ENCODE measurements around the gene LRRTM2. TPM values are rescaled to one million over a fixed set of nuclear protein-coding genes. Genes with fewer than 3 reads are reported as not detected.
A peak's percentile ranks its signal among the peaks of the same experiment; 100 is the strongest.
"Not testable (repeated sequence)": the region's sequence is repeated elsewhere in the genome, so short reads cannot be mapped to it uniquely, and the experiment has no call there.

Gene LRRTM2
- total and polyA plus RNA-seq, 2 donors, result 0.23 to 0.57 TPM

DNA sequence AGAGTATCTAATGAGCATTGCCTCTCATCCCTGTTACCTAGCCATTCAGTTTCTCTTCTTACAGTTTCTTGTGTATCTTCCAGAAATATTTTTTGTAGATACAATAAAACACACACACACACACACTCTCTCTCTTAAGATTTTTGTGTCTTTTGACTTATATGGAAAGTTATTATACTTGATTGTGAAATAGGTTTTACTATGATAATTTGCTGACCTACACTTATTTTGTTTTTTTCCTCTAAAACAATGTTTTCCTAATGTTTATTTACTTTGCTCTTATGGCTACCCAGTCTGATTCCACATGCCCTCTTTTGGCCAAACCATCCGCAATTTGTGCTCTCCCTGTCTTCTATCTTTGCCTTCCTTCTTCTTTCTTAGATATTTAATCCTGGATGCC lies 25.3 kb downstream of the LRRTM2 start:
- Histone ChIP-seq H3K4me1 (ENCODE audit: control insufficient read depth in 2 of 2, insufficient read depth in 2 of 2, low read length in 2 of 2) (peaks cover 0 to 2% of the 10 kb centered on the region in 2 donors), H3K27me3 (ENCODE audit: control insufficient read depth in 2 of 2, insufficient read depth in 1 of 2, low read length in 1 of 2) (no peaks in the 10 kb centered on the region), H3K4me3 (ENCODE audit: low read length in 2 of 2) (no peak overlapping the region), H3K36me3 (ENCODE audit: control insufficient read depth in 2 of 2, insufficient read depth in 2 of 2, low read length in 1 of 2) (no peaks in the 10 kb centered on the region), H3K27ac (ENCODE audit: low read depth in 1 of 2, low read length in 1 of 2) (no peak overlapping the region), H3K9me3 (ENCODE audit: control insufficient read depth in 2 of 2, insufficient read depth in 1 of 2, low read length in 1 of 2) (no peaks in the 10 kb centered on the region)
- no peak for DNase-seq (ENCODE audit: low read depth in 6 of 9, low spot score in 9 of 9)
- 98% methylated on average over 1 of the region's 1 CpG for WGBS

DNA sequence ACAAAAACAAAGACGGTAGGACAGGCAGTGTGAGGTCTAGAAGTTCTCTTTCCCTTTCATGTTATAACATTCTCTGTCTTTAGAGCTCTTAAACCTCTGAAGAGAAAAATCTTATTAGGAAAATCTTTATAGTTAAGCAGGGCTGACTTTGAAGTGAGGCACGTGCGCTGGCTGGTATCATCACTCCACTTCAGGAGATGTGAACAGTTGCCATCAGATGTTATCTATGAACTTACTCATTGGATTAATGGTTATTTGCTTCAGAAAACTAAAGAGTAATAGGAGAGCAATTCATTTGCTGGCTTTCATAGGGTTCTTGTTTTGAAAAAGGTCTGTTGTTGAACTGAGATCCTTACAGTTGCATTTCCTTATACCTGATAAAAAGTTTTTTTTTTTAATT lies 25.7 kb downstream of the LRRTM2 start:
- Histone ChIP-seq H3K36me3 (ENCODE audit: control insufficient read depth in 2 of 2, insufficient read depth in 2 of 2, low read length in 1 of 2) (no peaks in the 10 kb centered on the region), H3K4me3 (ENCODE audit: low read length in 2 of 2) (no peak overlapping the region), H3K4me1 (ENCODE audit: control insufficient read depth in 2 of 2, insufficient read depth in 2 of 2, low read length in 2 of 2) (peaks cover 0 to 2% of the 10 kb centered on the region in 2 donors), H3K27me3 (ENCODE audit: control insufficient read depth in 2 of 2, insufficient read depth in 1 of 2, low read length in 1 of 2) (no peaks in the 10 kb centered on the region), H3K27ac (ENCODE audit: low read depth in 1 of 2, low read length in 1 of 2) (no peak overlapping the region), H3K9me3 (ENCODE audit: control insufficient read depth in 2 of 2, insufficient read depth in 1 of 2, low read length in 1 of 2) (no peaks in the 10 kb centered on the region)
- WGBS, result 73% methylated on average over 3 of the region's 3 CpGs
- no peak for DNase-seq (ENCODE audit: low read depth in 6 of 9, low spot score in 9 of 9)

DNA sequence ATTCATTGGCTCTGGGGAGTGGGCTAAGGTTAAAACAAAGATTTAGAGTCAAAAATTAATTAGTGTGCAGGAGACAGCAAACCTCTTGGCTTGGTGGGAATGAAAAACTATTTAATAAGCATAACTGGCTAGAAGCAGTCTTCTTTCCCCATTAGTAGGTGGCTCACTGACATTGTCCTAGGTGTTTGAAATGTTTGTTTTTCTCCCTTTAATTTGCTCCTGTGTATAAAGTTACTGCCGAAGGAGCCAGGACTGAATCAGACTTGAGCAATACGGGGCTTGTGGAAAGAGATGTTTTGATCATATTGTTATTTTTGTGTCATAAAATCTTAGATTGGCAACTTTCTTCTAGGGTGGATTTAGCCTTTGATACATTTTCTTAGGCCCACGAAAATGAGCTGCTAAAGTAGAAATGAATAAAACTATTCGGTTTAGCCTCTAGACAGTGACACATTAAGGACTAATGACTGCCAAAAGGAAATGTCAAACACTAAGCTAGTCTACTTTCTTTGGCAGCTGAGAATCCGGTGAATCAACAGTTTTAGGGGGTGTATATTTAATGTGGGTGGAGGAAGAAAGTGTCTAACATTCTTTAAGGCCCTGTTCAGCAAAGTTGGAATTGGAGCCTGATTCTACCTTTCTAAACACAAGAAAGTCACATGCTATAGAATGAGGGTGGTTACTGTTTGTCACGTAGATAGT lies 30.2 kb downstream of the LRRTM2 start:
- no peak for DNase-seq (ENCODE audit: low read depth in 6 of 9, low spot score in 9 of 9)
- H3K27me3 ChIP-seq (ENCODE audit: control insufficient read depth in 2 of 2, insufficient read depth in 1 of 2, low read length in 1 of 2), result no peaks in the 10 kb centered on the region
- no peak overlapping the region for H3K4me3 ChIP-seq (ENCODE audit: low read length in 2 of 2)
- no peak overlapping the region for H3K27ac ChIP-seq (ENCODE audit: low read depth in 1 of 2, low read length in 1 of 2)
- H3K9me3 ChIP-seq (ENCODE audit: control insufficient read depth in 2 of 2, insufficient read depth in 1 of 2, low read length in 1 of 2), result no peaks in the 10 kb centered on the region
- no peaks in the 10 kb centered on the region for H3K36me3 ChIP-seq (ENCODE audit: control insufficient read depth in 2 of 2, insufficient read depth in 2 of 2, low read length in 1 of 2)
- WGBS, result 88% methylated on average over 6 of the region's 6 CpGs
- peaks cover 0 to 2% of the 10 kb centered on the region in 2 donors for H3K4me1 ChIP-seq (ENCODE audit: control insufficient read depth in 2 of 2, insufficient read depth in 2 of 2, low read length in 2 of 2)

DNA sequence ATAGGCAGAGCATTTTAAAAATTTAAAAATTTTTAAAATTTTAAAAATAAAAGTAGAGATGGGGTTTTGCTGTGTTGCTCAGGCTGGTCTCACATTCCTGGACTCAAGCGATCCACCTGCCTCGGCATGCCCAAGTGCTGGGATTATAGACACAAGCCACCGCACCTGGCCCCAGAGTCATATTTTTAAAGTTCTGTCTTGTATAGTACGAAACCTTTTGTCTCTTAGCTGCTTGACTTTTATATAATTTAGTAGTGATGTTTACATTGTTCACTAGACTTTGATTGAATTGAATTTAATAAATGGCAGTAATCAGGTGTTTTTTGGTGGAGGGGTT lies 31.0 kb downstream of the LRRTM2 start:
- Histone ChIP-seq H3K4me3 (ENCODE audit: low read length in 2 of 2) (no peak overlapping the region), H3K27me3 (ENCODE audit: control insufficient read depth in 2 of 2, insufficient read depth in 1 of 2, low read length in 1 of 2) (no peaks in the 10 kb centered on the region), H3K27ac (ENCODE audit: low read depth in 1 of 2, low read length in 1 of 2) (no peak overlapping the region), H3K9me3 (ENCODE audit: control insufficient read depth in 2 of 2, insufficient read depth in 1 of 2, low read length in 1 of 2) (no peaks in the 10 kb centered on the region), H3K36me3 (ENCODE audit: control insufficient read depth in 2 of 2, insufficient read depth in 2 of 2, low read length in 1 of 2) (no peaks in the 10 kb centered on the region), H3K4me1 (ENCODE audit: control insufficient read depth in 2 of 2, insufficient read depth in 2 of 2, low read length in 2 of 2) (no peaks in the 10 kb centered on the region)
- 93% methylated on average over 4 of the region's 4 CpGs for WGBS
- DNase-seq (ENCODE audit: low read depth in 6 of 9, low spot score in 9 of 9), result no peak

DNA sequence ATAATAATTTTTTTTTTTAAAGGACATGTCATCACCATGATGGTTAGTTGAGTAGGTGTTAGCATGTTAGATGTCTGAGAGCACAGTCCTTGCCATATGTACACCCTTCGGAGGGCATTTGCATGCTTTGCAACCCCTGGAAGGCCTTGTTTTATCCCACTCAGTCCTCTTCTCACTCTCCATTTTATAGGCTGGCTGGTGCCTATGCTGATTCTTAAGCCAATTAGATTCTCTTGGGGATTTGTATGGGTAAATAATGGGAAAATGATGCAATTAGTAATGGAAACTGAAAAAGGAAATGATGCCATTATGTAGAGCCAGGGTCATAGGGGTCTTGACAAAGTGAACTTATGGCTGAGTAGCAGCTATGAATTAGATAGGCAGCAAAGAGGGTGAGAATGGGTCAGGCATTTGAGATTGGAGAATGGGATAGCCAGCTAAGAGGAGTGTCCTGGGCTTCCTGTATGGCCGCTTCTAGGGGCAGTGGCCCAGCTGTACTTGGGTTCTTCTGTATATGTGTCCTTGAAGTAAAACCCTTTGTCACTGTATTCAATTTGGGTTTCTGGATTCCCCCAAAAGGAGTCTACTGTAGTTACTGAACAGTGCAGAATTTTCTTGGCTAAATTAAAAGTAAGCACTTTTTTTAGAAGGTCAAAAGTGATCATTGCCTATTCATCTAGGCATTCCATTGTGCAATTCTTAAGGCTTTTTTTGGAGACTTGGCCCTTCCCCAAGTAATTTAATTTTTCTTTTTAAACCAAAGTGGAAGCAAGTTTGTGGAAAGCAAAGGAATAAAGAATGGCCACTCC lies 31.6 kb downstream of the LRRTM2 start:
- 100% methylated on average over 2 of the region's 2 CpGs for WGBS
- DNase-seq (ENCODE audit: low read depth in 6 of 9, low spot score in 9 of 9), result no peak
- no peaks in the 10 kb centered on the region for H3K36me3 ChIP-seq (ENCODE audit: control insufficient read depth in 2 of 2, insufficient read depth in 2 of 2, low read length in 1 of 2)
- no peak overlapping the region for H3K4me3 ChIP-seq (ENCODE audit: low read length in 2 of 2)
- H3K27me3 ChIP-seq (ENCODE audit: control insufficient read depth in 2 of 2, insufficient read depth in 1 of 2, low read length in 1 of 2), result no peaks in the 10 kb centered on the region
- no peaks in the 10 kb centered on the region for H3K4me1 ChIP-seq (ENCODE audit: control insufficient read depth in 2 of 2, insufficient read depth in 2 of 2, low read length in 2 of 2)
- H3K27ac ChIP-seq (ENCODE audit: low read depth in 1 of 2, low read length in 1 of 2), result peak overlapping the region in 1 of 2 donors; percentile 52
- no peaks in the 10 kb centered on the region for H3K9me3 ChIP-seq (ENCODE audit: control insufficient read depth in 2 of 2, insufficient read depth in 1 of 2, low read length in 1 of 2)

DNA sequence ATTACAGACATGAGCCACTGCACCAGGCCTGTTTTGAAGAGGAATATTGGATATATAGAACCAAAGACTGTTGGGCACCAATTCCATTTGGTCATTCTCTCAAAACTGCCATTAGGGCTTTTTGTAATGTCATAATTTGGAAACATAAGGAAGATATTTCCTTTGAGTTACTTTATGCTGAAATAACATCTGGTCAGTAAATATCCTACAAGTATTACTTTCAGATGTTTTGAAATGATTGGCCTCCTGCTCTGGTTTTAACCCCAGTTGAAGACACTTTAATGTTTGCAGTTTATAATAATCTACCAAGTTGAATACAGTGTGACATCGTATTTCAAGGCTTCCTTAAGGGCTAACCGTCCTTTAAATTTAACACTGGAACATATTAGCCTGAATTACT lies 33.6 kb downstream of the LRRTM2 start:
- no peaks in the 10 kb centered on the region for H3K9me3 ChIP-seq (ENCODE audit: control insufficient read depth in 2 of 2, insufficient read depth in 1 of 2, low read length in 1 of 2)

DNA sequence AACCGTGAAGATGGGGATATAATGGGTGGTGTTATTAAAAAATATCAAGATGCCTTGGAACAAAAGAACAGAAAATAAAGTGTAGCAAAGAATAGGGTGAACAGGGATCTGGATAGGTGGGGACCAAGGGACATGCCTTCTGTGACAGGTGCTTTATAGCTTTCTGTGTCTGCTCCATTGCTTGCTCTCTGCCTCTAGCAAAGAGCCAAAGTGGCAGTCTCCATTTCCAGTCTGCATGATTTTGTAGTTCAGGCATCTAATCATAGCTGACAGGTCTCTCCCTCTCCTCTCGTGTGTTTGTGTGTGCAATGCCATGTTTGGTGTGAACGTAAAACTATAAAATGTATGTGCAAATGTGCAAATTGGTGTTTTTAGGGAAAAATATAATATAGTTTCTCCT lies 35.0 kb downstream of the LRRTM2 start:
- 93% methylated on average over 3 of the region's 3 CpGs for WGBS

More for the DNA sequence above, 33.6 kb downstream of the LRRTM2 start:
- Histone ChIP-seq H3K4me1 (ENCODE audit: control insufficient read depth in 2 of 2, insufficient read depth in 2 of 2, low read length in 2 of 2) (no peaks in the 10 kb centered on the region), H3K4me3 (ENCODE audit: low read length in 2 of 2) (no peak overlapping the region), H3K27me3 (ENCODE audit: control insufficient read depth in 2 of 2, insufficient read depth in 1 of 2, low read length in 1 of 2) (no peaks in the 10 kb centered on the region), H3K36me3 (ENCODE audit: control insufficient read depth in 2 of 2, insufficient read depth in 2 of 2, low read length in 1 of 2) (no peaks in the 10 kb centered on the region), H3K27ac (ENCODE audit: low read depth in 1 of 2, low read length in 1 of 2) (no peak overlapping the region)
- DNase-seq (ENCODE audit: low read depth in 6 of 9, low spot score in 9 of 9), result no peak
- 96% methylated on average over 2 of the region's 2 CpGs for WGBS

DNA sequence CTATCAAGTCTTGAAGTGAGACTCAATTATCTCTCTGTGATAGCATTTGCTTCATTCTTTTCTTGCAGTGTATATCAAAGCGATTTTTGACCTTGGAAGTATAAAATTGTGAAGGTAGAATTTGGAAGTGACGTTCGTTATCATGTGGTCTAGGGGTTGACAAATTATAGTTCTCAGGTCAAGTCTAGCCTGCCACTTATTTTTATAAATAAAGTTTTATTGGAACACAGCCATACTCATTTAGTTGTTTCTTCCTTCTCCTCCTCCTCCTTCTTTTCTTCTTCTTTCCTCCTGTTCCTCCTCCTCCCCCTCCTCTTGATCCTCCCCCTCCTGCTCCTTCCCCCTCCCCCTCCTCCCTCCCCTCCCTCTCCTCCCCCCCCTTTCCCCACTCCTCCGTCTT lies 38.0 kb downstream of the LRRTM2 start:
- no peak for DNase-seq (ENCODE audit: low read depth in 6 of 9, low spot score in 9 of 9)
- H3K27ac ChIP-seq (ENCODE audit: low read depth in 1 of 2, low read length in 1 of 2), result no peak overlapping the region
- H3K4me3 ChIP-seq (ENCODE audit: low read length in 2 of 2), result no peak overlapping the region
- no peaks in the 10 kb centered on the region for H3K9me3 ChIP-seq (ENCODE audit: control insufficient read depth in 2 of 2, insufficient read depth in 1 of 2, low read length in 1 of 2)
- H3K4me1 ChIP-seq (ENCODE audit: control insufficient read depth in 2 of 2, insufficient read depth in 2 of 2, low read length in 2 of 2), result no peaks in the 10 kb centered on the region
- no peaks in the 10 kb centered on the region for H3K27me3 ChIP-seq (ENCODE audit: control insufficient read depth in 2 of 2, insufficient read depth in 1 of 2, low read length in 1 of 2)
- no peaks in the 10 kb centered on the region for H3K36me3 ChIP-seq (ENCODE audit: control insufficient read depth in 2 of 2, insufficient read depth in 2 of 2, low read length in 1 of 2)
- WGBS, result 98% methylated on average over 4 of the region's 4 CpGs

More for the DNA sequence above, 35.0 kb downstream of the LRRTM2 start:
- Histone ChIP-seq H3K27me3 (ENCODE audit: control insufficient read depth in 2 of 2, insufficient read depth in 1 of 2, low read length in 1 of 2) (no peaks in the 10 kb centered on the region), H3K27ac (ENCODE audit: low read depth in 1 of 2, low read length in 1 of 2) (no peak overlapping the region), H3K4me1 (ENCODE audit: control insufficient read depth in 2 of 2, insufficient read depth in 2 of 2, low read length in 2 of 2) (no peaks in the 10 kb centered on the region), H3K36me3 (ENCODE audit: control insufficient read depth in 2 of 2, insufficient read depth in 2 of 2, low read length in 1 of 2) (no peaks in the 10 kb centered on the region), H3K9me3 (ENCODE audit: control insufficient read depth in 2 of 2, insufficient read depth in 1 of 2, low read length in 1 of 2) (no peaks in the 10 kb centered on the region), H3K4me3 (ENCODE audit: low read length in 2 of 2) (no peak overlapping the region)
- DNase-seq (ENCODE audit: low read depth in 6 of 9, low spot score in 9 of 9), result no peak

DNA sequence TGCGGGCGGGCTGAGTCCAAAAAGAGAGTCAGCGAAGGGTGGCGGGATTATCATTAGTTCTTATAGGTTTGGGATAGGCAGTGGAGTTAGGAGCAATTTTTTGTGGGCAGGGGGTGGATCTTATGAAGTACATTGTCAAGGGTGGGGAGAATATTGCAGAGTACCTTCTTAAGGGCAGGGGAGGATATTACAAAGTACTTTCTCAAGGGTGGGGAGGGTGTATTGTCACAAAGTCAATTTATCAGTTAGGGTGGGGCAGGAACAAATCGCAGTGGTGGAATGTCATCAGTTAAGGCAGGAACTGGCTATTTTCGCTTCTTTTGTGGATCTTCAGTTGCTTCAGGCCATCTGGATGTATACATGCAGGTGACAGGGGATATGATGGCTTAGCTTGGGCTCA lies 40.3 kb downstream of the LRRTM2 start:
- 96% methylated on average over 6 of the region's 6 CpGs for WGBS
- not testable (repeated sequence) for H3K36me3 ChIP-seq (ENCODE audit: control insufficient read depth in 2 of 2, insufficient read depth in 2 of 2, low read length in 1 of 2); H3K9me3 ChIP-seq (ENCODE audit: control insufficient read depth in 2 of 2, insufficient read depth in 1 of 2, low read length in 1 of 2); H3K27me3 ChIP-seq (ENCODE audit: control insufficient read depth in 2 of 2, insufficient read depth in 1 of 2, low read length in 1 of 2); H3K4me1 ChIP-seq (ENCODE audit: control insufficient read depth in 2 of 2, insufficient read depth in 2 of 2, low read length in 2 of 2); H3K4me3 ChIP-seq (ENCODE audit: low read length in 2 of 2); DNase-seq (ENCODE audit: low read depth in 6 of 9, low spot score in 9 of 9); H3K27ac ChIP-seq (ENCODE audit: low read depth in 1 of 2, low read length in 1 of 2)
